Activated naive CD4-positive, alpha-beta T cell treated with anti-CD3 and anti-CD28 coated beads, Interleukin-2, amount 50 U/mL, for 24 hours (primary cell): ENCODE measurements around the gene NFU1.
A peak's percentile ranks its signal among the peaks of the same experiment; 100 is the strongest.

Experiments used
- H3K27ac Mint-ChIP-seq: one replicate; pipeline ENCODE4 v1.8.0; 2021; ENCODE audit warnings: mild to moderate bottlenecking, mixed read lengths
- H3K27me3 Mint-ChIP-seq: one replicate; pipeline ENCODE4 v1.8.0; 2021; ENCODE audit warnings: mixed read lengths
- H3K36me3 Mint-ChIP-seq: one replicate; pipeline ENCODE4 v1.8.0; 2021; ENCODE audit warnings: mixed read lengths
- H3K4me1 Mint-ChIP-seq: one replicate; pipeline ENCODE4 v1.8.0; 2021; ENCODE audit warnings: mixed read lengths
- H3K4me3 Mint-ChIP-seq: one replicate; pipeline ENCODE4 v1.8.0; 2021; ENCODE audit warnings: mild to moderate bottlenecking, mixed read lengths
- H3K9me3 Mint-ChIP-seq: one replicate; pipeline ENCODE4 v1.8.0; 2021; ENCODE audit warnings: mixed read lengths

NFU1 gene

GRCh38 chr2:69436938-69437750 is at the start of gene NFU1:
NFU1 (minus strand) TSS chr2:69437435; CDS start chr2:69437422, 13 bp downstream.
- H3K36me3 Mint-ChIP-seq, result peaks cover 8% of the 10 kb centered on the region
- peaks cover 39% of the 10 kb centered on the region for H3K4me1 Mint-ChIP-seq
- peak within 1 kb of the TSS; percentile 96 for H3K27ac Mint-ChIP-seq
- H3K9me3 Mint-ChIP-seq, result no peaks in the 10 kb centered on the region
- H3K4me3 Mint-ChIP-seq, result peak within 1 kb of the TSS; percentile 88
- H3K27me3 Mint-ChIP-seq, result no peaks in the 10 kb centered on the region

- Mint-ChIP-seq H3K4me3 (no peak overlapping the region), H3K36me3 (peaks cover 18% of the 10 kb centered on the region), H3K9me3 (no peaks in the 10 kb centered on the region), H3K27me3 (no peaks in the 10 kb centered on the region), H3K4me1 (peaks cover 24% of the 10 kb centered on the region), H3K27ac (no peak overlapping the region)
Observed at GRCh38 chr2:69483696-69484095, 46.5 kb upstream of the NFU1 start.

- H3K4me1 Mint-ChIP-seq, result peaks cover 27% of the 10 kb centered on the region
- no peaks in the 10 kb centered on the region for H3K9me3 Mint-ChIP-seq
- H3K36me3 Mint-ChIP-seq, result peaks cover 13% of the 10 kb centered on the region
- no peak overlapping the region for H3K4me3 Mint-ChIP-seq
- H3K27ac Mint-ChIP-seq, result no peak overlapping the region
- no peaks in the 10 kb centered on the region for H3K27me3 Mint-ChIP-seq
Observed at GRCh38 chr2:69483024-69483423, 45.8 kb upstream of the NFU1 start.

- H3K4me3 Mint-ChIP-seq, result no peak overlapping the region
- peak overlapping the region; percentile 3 for H3K27ac Mint-ChIP-seq
- peaks cover 32% of the 10 kb centered on the region for H3K4me1 Mint-ChIP-seq
- H3K36me3 Mint-ChIP-seq, result peaks cover 13% of the 10 kb centered on the region
- H3K9me3 Mint-ChIP-seq, result no peaks in the 10 kb centered on the region
- H3K27me3 Mint-ChIP-seq, result no peaks in the 10 kb centered on the region
Observed at GRCh38 chr2:69482471-69482870, 45.2 kb upstream of the NFU1 start.

GRCh38 chr2:69481421-69481820 is 44.2 kb upstream of the NFU1 start:
- H3K9me3 Mint-ChIP-seq, result no peaks in the 10 kb centered on the region
- no peak overlapping the region for H3K27ac Mint-ChIP-seq
- H3K36me3 Mint-ChIP-seq, result peaks cover 18% of the 10 kb centered on the region
- no peak overlapping the region for H3K4me3 Mint-ChIP-seq
- H3K27me3 Mint-ChIP-seq, result no peaks in the 10 kb centered on the region
- H3K4me1 Mint-ChIP-seq, result peaks cover 42% of the 10 kb centered on the region

GRCh38 chr2:69477627-69478026 is 40.4 kb upstream of the NFU1 start:
- no peak overlapping the region for H3K4me3 Mint-ChIP-seq
- peak overlapping the region; percentile 36 for H3K27ac Mint-ChIP-seq
- H3K4me1 Mint-ChIP-seq, result peaks cover 37% of the 10 kb centered on the region
- no peaks in the 10 kb centered on the region for H3K9me3 Mint-ChIP-seq
- H3K36me3 Mint-ChIP-seq, result peaks cover 21% of the 10 kb centered on the region
- H3K27me3 Mint-ChIP-seq, result no peaks in the 10 kb centered on the region

GRCh38 chr2:69474688-69475087 is 37.5 kb upstream of the NFU1 start:
- Mint-ChIP-seq H3K4me1 (peaks cover 40% of the 10 kb centered on the region), H3K27ac (peak overlapping the region; percentile 5), H3K9me3 (no peaks in the 10 kb centered on the region), H3K36me3 (peaks cover 19% of the 10 kb centered on the region), H3K4me3 (no peak overlapping the region), H3K27me3 (no peaks in the 10 kb centered on the region)

- Mint-ChIP-seq H3K4me3 (no peak overlapping the region), H3K9me3 (no peaks in the 10 kb centered on the region), H3K4me1 (peaks cover 20% of the 10 kb centered on the region), H3K27ac (peak overlapping the region; percentile 87), H3K36me3 (peaks cover 14% of the 10 kb centered on the region), H3K27me3 (no peaks in the 10 kb centered on the region)
Observed at GRCh38 chr2:69471793-69472192, 34.6 kb upstream of the NFU1 start.

- H3K27ac Mint-ChIP-seq, result no peak overlapping the region
- no peaks in the 10 kb centered on the region for H3K9me3 Mint-ChIP-seq
- no peaks in the 10 kb centered on the region for H3K27me3 Mint-ChIP-seq
- H3K4me1 Mint-ChIP-seq, result peaks cover 14% of the 10 kb centered on the region
- H3K4me3 Mint-ChIP-seq, result no peak overlapping the region
- H3K36me3 Mint-ChIP-seq, result peaks cover 18% of the 10 kb centered on the region
Observed at GRCh38 chr2:69470911-69471310, 33.7 kb upstream of the NFU1 start.

- no peak overlapping the region for H3K4me3 Mint-ChIP-seq
- peaks cover 4% of the 10 kb centered on the region for H3K4me1 Mint-ChIP-seq
- H3K36me3 Mint-ChIP-seq, result peaks cover 12% of the 10 kb centered on the region
- no peaks in the 10 kb centered on the region for H3K9me3 Mint-ChIP-seq
- H3K27ac Mint-ChIP-seq, result peak overlapping the region; percentile 56
- no peaks in the 10 kb centered on the region for H3K27me3 Mint-ChIP-seq
Observed at GRCh38 chr2:69469784-69470183, 32.5 kb upstream of the NFU1 start.

GRCh38 chr2:69469375-69469774 is 32.1 kb upstream of the NFU1 start:
- Mint-ChIP-seq H3K4me3 (no peak overlapping the region), H3K36me3 (peaks cover 12% of the 10 kb centered on the region), H3K27me3 (no peaks in the 10 kb centered on the region), H3K27ac (no peak overlapping the region), H3K9me3 (no peaks in the 10 kb centered on the region), H3K4me1 (peaks cover 4% of the 10 kb centered on the region)

- Mint-ChIP-seq H3K36me3 (peaks cover 16% of the 10 kb centered on the region), H3K27ac (no peak overlapping the region), H3K9me3 (no peaks in the 10 kb centered on the region), H3K27me3 (no peaks in the 10 kb centered on the region), H3K4me3 (no peak overlapping the region), H3K4me1 (peaks cover 3% of the 10 kb centered on the region)
Observed at GRCh38 chr2:69466728-69467127, 29.5 kb upstream of the NFU1 start.

- H3K9me3 Mint-ChIP-seq, result no peaks in the 10 kb centered on the region
- no peaks in the 10 kb centered on the region for H3K27me3 Mint-ChIP-seq
- H3K4me1 Mint-ChIP-seq, result no peaks in the 10 kb centered on the region
- H3K27ac Mint-ChIP-seq, result peak overlapping the region; percentile 57
- peaks cover 16% of the 10 kb centered on the region for H3K36me3 Mint-ChIP-seq
- H3K4me3 Mint-ChIP-seq, result no peak overlapping the region
Observed at GRCh38 chr2:69465513-69466456, 28.6 kb upstream of the NFU1 start.

- Mint-ChIP-seq H3K4me3 (no peak overlapping the region), H3K27me3 (no peaks in the 10 kb centered on the region), H3K4me1 (peaks cover 5% of the 10 kb centered on the region), H3K36me3 (peaks cover 16% of the 10 kb centered on the region), H3K9me3 (no peaks in the 10 kb centered on the region), H3K27ac (peak overlapping the region; percentile 30)
Observed at GRCh38 chr2:69464575-69464974, 27.3 kb upstream of the NFU1 start.

- Mint-ChIP-seq H3K27me3 (no peaks in the 10 kb centered on the region), H3K27ac (peak overlapping the region; percentile 8), H3K4me3 (no peak overlapping the region), H3K36me3 (peaks cover 18% of the 10 kb centered on the region), H3K9me3 (no peaks in the 10 kb centered on the region), H3K4me1 (peaks cover 10% of the 10 kb centered on the region)
Observed at GRCh38 chr2:69462780-69463179, 25.5 kb upstream of the NFU1 start.

GRCh38 chr2:69461404-69461803 is 24.2 kb upstream of the NFU1 start:
- Mint-ChIP-seq H3K9me3 (no peaks in the 10 kb centered on the region), H3K4me3 (no peak overlapping the region), H3K36me3 (peaks cover 15% of the 10 kb centered on the region), H3K27ac (no peak overlapping the region), H3K4me1 (peaks cover 12% of the 10 kb centered on the region), H3K27me3 (no peaks in the 10 kb centered on the region)
